Prostate gland (tissue), 2 donors: ENCODE data around the gene CYRIA. TPM values are rescaled to one million over a fixed set of nuclear protein-coding genes. Genes with fewer than 3 reads are reported as not detected.

Experiments used
- DNase-seq: peaks from one replicate; pipeline ENCODE4 v3.0.0-alpha.2; 2019; ENCODE audit warnings: low spot score
- H3K27ac ChIP-seq, 2 donors: fragments of 200-600 bp; sonication (generic); 2 replicates each; pipeline ENCODE4 v1.5.1; 2017 to 2019
- H3K27me3 ChIP-seq: fragments of 200-600 bp; sonication (generic); replicated peaks from 2 replicates; pipeline ENCODE4 v1.5.1; 2019; ENCODE audit not compliant: insufficient read depth
- H3K36me3 ChIP-seq, 2 donors: fragments of 200-600 bp; sonication (generic); 1 replicate in 1 of 2; 2 replicates in 1 of 2; pipeline versions ENCODE4 v1.5.1 to v1.8.1; 2017 to 2019
- H3K4me1 ChIP-seq: fragments of 200-600 bp; sonication (generic); replicated peaks from 2 replicates; pipeline ENCODE4 v1.5.1; 2019
- H3K4me3 ChIP-seq, 2 donors: fragments of 200-600 bp; sonication (generic); 2 replicates each; pipeline ENCODE4 v1.5.1; 2017 to 2019
- H3K9me3 ChIP-seq: fragments of 200-600 bp; sonication (generic); 2 replicates; pipeline ENCODE4 v1.5.1; 2017
- POLR2A ChIP-seq: fragments of 450-650 bp; IDR thresholded peaks from one replicate; pipeline ENCODE4 v1.6.1; 2016; ENCODE audit warnings: antibody characterized with exemption, mild to moderate bottlenecking
- POLR2AphosphoS5 ChIP-seq: sonication (generic); formaldehyde crosslinking; IDR thresholded peaks from one replicate; pipeline ENCODE4 v1.6.1; 2017; ENCODE audit warnings: antibody characterized with exemption
- WGBS: methylation state at CpG from one replicate; pipeline ENCODE4 v1.1.5; 2018; 5-methylcytosine and 5-hydroxymethylcytosine counted together
- intact Hi-C: fragments of 100-400 bp; cut with DNase I; formaldehyde crosslinking; loops from one replicate; pipeline ENCODE4 v1.14.2; 2022
- total RNA-seq, 2 donors: library from RNA; depleted of rRNA; stranded (reverse); fragments of >200 nt; gene quantifications; one replicate each; pipeline ENCODE4 v1.1.0, GENCODE V29; 2016
- TF ChIP-seq, protein P1 (sequence below), 4 experiments: fragments of 200-600 bp in 2 of 4; fragments of 450-650 bp in 2 of 4; sonication (generic) in 2 of 4; IDR thresholded peaks; 1 replicate in 3 of 4; 2 replicates in 1 of 4; pipeline ENCODE4 v1.5.1; 2016 to 2019; ENCODE audit warnings: antibody characterized with exemption in 4 of 4, mild to moderate bottlenecking in 2 of 4, moderate library complexity in 2 of 4

Gene CYRIA
- total RNA-seq, 2 donors from 2014 or later: 6.5 to 10.3 TPM

DNA sequence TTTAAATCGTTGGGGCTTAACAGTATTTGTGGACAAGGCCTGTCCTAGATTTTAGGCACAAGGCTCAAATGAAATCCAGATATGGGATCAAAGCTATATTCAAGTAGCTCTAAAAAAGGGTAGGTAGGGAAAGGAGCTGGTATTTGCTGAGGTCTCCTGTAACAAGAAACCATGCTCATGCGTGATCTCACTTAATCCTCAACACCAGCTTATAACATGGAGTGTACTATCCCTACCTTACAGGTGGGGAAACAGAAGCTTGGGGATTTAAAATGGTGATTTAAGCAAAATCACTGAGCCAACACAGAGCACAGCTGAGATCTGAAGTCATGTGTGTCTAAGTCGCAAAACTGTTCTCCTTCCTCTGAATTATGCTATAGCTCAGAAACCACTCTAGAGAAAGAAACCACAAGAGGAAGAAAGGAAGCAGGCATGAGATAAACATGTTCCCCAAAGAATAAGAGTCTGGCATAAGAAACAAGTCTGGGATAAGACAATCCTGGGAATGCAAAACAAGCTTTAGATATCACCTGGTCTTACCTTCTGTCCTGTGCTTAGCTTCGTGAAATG is 43.1 kb downstream of the CYRIA start:
- Histone ChIP-seq H3K36me3 (no peaks in the 10 kb centered on the region), H3K4me1 (peaks cover 5% of the 10 kb centered on the region), H3K4me3 (no peak overlapping the region), H3K9me3 (no peaks in the 10 kb centered on the region), H3K27ac (no peak overlapping the region), H3K27me3 (no peaks in the 10 kb centered on the region)
- 83% methylated on average over 4 of the region's 4 CpGs for WGBS
- intact Hi-C loops: no loop called here
- no peak for TF ChIP-seq POLR2A
- TF ChIP-seq POLR2AphosphoS5: no peak
- DNase-seq: no peak

DNA sequence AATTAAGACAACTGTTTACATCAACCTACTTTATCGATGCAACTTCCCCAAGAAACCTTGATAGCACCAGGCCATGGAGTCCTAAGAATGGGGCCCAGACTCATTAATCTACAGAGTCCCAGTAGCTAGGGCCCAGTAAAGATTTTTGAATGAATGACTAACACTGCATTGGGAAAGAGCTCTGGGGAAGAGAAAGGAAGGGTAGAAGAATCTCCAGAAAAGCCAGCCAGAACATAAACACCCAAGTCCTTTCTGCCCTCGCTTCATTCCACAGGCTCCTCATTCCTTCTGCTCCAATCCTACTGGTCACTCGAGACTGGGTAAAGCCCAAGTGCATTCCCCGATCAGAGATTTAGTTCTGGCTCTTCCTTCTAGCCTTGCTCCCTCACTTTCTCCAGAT is 44.3 kb downstream of the CYRIA start:
- Histone ChIP-seq H3K36me3 (no peaks in the 10 kb centered on the region), H3K27ac (no peak overlapping the region), H3K27me3 (no peaks in the 10 kb centered on the region), H3K9me3 (no peaks in the 10 kb centered on the region), H3K4me1 (peaks cover 12% of the 10 kb centered on the region), H3K4me3 (no peak overlapping the region)
- WGBS: 97% methylated on average over 4 of the region's 4 CpGs
- intact Hi-C loops: no loop called here
- no peak for DNase-seq
- TF ChIP-seq, protein P1, sequence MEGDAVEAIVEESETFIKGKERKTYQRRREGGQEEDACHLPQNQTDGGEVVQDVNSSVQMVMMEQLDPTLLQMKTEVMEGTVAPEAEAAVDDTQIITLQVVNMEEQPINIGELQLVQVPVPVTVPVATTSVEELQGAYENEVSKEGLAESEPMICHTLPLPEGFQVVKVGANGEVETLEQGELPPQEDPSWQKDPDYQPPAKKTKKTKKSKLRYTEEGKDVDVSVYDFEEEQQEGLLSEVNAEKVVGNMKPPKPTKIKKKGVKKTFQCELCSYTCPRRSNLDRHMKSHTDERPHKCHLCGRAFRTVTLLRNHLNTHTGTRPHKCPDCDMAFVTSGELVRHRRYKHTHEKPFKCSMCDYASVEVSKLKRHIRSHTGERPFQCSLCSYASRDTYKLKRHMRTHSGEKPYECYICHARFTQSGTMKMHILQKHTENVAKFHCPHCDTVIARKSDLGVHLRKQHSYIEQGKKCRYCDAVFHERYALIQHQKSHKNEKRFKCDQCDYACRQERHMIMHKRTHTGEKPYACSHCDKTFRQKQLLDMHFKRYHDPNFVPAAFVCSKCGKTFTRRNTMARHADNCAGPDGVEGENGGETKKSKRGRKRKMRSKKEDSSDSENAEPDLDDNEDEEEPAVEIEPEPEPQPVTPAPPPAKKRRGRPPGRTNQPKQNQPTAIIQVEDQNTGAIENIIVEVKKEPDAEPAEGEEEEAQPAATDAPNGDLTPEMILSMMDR (IDR thresholded peaks at IDR 0.05): no peak
- TF ChIP-seq POLR2A (no peak), POLR2AphosphoS5 (no peak)

DNA sequence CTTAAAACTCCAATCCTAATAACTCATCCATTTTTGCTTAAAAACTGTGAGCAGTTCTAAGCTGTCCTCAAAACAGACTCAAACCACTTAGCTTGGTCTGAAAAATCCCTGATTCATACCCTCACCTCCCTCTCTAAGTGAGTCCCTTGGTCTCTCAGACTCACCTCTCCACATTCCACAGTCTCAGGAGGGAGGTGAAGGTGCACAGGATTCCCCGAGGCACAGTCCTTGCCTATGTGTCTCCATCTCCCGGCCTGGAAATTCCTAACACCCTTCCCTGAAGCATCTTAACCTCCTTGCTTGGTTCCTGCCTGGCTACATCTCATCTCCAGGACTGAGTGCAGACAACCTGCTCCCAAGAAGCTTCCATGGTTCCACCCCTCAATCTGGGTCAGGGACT is 45.0 kb downstream of the CYRIA start:
- H3K9me3 ChIP-seq: no peaks in the 10 kb centered on the region
- TF ChIP-seq POLR2A: no peak
- TF ChIP-seq, protein P1 (IDR thresholded peaks at IDR 0.05): no peak
- no peak for TF ChIP-seq POLR2AphosphoS5
- DNase-seq: no peak
- no peak overlapping the region for H3K4me3 ChIP-seq
- H3K36me3 ChIP-seq: no peaks in the 10 kb centered on the region
- peaks cover 12% of the 10 kb centered on the region for H3K4me1 ChIP-seq
- H3K27me3 ChIP-seq: no peaks in the 10 kb centered on the region
- intact Hi-C loops: no loop called here
- H3K27ac ChIP-seq: no peak overlapping the region
- 60% methylated on average over 2 of the region's 2 CpGs for WGBS

DNA sequence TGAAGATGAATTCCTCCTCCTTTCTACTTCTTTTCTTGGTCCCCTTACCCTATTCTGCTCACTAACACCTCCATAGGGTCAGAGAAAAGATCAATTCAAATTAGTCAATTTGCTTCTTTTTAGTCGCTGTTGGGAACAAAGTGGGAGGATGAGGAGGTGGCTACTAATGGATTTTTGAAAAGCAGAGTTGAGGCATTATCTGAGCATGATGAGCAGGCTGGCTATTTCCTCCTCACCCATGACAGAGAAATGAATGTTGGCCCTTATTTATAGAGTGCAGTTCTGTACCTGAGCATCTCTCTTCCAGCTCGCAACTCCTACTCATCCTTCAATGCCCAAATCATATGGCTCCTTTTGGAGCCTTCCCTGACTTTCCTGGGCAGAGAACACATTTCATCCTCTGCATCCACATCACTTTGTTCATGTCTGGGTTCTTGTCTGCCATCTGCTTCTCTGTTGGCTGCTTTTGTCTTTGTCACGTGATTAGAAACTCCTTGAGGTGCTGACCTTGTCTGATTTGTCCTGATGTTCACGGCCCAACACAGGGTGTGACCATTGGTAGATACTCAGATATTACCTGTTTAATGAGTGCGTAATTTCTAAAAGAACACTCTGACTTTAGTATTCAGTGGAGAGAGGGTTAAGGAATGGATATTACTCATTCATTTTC is 45.9 kb downstream of the CYRIA start:
- no peak for DNase-seq
- no peaks in the 10 kb centered on the region for H3K36me3 ChIP-seq

More for the DNA sequence above, 45.9 kb downstream of the CYRIA start:
- Histone ChIP-seq H3K27me3 (no peaks in the 10 kb centered on the region), H3K27ac (no peak overlapping the region), H3K4me1 (peaks cover 12% of the 10 kb centered on the region), H3K9me3 (no peaks in the 10 kb centered on the region), H3K4me3 (no peak overlapping the region)
- 89% methylated on average over 5 of the region's 5 CpGs for WGBS
- intact Hi-C loops: loop anchor here (10.0 kb wide), 1 partner anchor 675 kb away; the partner anchor contains the start of gene MYCN
- TF ChIP-seq, protein P1 (IDR thresholded peaks at IDR 0.05): no peak
- no peak for TF ChIP-seq POLR2AphosphoS5
- TF ChIP-seq POLR2A: no peak
